HG03159 (cell line): ENCODE results near the gene GALNT14.

ENCODE experiments used
- ATAC-seq: cut with Tn5 transposase; IDR thresholded peaks from one replicate; pipeline ENCODE4 v1.9.1; 2021; ENCODE audit warnings: mild to moderate bottlenecking, moderate library complexity; ENCODE audit not compliant: unreplicated experiment

The GALNT14 gene

DNA sequence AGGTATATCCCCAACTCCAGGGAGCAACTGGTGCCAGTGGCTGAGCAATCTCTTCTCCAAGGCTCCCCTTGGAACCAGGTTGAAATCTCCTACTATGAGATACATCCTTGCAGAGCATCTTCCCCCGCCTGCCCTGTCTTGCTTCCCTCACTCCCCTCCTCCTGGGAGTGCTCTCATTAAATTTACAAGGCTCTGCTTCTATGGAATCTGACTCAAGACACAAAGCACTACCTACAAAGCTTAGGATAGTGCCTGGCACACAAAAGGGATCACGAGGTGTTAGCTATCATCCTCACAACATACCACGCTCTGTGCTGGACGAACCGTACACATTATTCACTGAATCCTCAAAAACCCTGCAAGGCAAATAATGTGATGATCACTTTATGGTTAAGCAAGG is 121.6 kb downstream of the GALNT14 start:
- ATAC-seq: no peak

DNA sequence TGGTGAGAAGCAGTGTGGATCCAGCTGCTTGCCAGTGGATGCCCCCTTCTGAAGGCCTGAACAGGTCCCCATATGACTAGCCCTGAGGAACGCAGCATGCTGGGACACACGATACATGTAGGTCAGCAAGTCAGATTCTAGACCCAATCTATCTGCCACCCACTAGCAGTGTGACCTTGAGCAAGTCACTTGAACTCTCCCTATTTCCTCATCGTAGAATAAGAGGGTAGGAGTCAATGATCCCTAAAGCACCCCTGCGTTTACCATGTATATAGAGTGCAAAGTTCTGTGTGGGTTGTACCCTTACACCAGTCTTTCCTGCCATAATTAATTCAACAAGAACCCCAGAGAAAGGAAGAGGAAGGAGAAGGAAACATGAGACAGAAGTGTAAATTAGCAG is 123.7 kb downstream of the GALNT14 start:
- no peak for ATAC-seq

DNA sequence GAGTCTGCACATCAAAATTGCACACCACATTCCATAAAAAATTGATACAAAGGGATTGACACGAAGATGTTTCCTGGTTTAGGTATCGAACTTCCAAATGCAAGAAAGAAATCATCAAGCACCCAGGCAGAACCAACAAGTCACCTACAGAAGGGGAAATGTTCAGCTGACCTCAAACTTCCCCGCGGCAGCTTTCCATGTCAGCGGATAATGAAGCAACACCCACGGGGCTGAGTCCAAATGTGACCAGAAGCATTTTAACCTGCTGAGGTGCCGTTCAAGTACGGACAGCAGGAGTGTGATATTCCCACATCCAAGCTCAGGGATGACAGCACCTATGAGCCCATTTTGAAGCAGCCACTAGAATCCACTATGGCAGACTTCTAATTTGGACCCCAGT is 124.9 kb downstream of the GALNT14 start:
- ATAC-seq: no peak

DNA sequence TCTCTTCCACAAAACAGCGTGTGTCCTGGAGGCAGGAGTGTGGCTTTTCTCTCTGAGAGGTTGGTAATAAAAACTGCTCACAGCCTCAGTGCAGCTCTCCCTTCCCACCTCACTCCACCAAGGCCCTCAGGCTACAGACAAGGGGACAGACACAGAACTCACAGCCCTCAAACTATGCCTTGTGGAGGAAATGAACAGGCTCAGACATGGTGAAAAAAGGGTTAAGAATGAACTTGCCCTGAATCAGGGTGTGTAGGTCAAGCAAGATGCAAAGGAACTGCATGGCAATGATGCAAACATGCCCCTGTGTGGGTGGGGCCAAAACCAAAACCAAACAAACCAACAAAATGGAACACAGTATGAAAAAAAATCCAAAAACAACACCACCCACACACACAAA is 125.8 kb downstream of the GALNT14 start:
- no peak for ATAC-seq

DNA sequence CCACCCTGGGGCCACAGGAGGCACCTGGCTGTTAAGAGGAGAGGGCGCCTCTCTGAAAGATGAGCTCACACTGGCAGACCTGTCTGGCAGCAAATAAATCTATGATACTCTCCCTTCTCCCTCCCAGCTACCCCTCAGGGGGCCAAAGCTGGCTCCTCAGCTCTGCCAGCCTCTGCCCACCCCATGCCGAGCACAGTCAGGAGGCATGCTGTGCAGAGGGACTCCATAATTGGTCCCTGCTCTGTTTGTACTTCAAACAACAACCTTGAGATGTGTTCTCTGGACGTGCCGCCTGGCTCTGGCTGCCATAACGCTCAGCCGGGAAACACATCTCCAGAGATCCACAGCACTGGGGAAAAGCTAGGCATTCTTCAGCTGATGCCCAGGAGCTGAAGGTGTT is 126.7 kb downstream of the GALNT14 start:
- no peak for ATAC-seq

DNA sequence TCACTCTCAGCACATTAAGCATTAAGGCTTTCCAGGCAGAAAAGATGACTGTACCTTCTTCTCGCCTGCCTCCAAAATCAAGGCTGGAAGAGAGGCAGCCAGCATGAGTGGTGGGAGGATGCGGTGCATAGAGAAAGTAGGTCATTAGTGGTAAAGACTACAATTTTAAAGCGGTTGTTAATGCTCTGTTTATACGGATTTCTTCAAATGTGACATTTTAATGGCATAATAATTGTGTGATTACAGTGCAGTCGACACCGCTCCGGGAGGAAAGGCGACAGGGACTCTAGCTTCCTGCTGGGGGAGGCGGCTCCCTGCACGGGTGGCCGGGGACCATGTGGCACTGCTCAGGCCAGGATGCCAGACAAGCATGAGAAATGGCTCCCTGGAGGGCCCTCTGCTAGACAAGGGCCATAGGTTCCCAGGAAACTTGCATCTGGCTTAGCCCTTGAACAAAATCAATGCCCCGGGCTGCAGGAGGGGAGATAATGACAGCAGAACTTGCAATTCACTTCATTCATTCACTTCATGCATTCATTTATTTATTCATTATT is 129.6 kb downstream of the GALNT14 start:
- ATAC-seq: no peak

DNA sequence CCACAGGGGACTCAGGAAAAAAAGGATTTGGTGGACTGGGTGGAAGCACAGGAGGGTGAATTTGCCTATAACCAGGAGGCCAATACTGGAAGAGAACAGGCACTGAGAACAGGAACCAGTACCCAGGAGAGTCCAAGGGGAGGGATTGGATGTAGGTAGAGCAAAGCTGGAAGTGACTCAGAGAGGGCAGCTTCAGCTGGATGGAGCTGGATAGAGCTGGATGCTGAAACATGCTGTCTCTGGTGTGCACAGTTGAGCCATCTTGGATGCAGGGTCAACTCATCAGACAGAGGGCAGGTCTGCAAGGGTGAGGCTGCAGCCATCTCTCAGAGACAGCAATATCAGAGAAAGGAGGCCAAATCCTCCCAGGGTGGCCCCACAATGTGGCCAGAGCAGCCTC is 134.0 kb downstream of the GALNT14 start:
- ATAC-seq: no peak

DNA sequence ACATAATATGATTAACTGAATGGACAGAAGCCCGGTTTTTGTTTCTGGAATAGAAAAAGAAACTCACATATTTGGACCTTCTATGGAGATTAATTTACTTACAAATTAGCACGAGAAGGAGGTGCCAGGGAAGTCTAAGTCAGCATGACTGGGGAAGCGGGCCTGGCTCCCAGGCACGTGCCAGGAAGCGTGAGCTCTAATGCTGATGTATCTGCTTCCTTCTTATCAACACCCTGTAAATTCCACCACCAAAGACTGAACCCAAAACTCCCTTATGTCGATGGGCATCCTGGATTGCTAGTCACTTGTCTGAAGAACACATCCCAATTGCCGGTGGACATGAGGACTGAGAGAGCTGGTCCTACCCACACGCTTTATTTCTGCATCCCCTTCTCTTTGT is 134.5 kb downstream of the GALNT14 start:
- no peak for ATAC-seq

DNA sequence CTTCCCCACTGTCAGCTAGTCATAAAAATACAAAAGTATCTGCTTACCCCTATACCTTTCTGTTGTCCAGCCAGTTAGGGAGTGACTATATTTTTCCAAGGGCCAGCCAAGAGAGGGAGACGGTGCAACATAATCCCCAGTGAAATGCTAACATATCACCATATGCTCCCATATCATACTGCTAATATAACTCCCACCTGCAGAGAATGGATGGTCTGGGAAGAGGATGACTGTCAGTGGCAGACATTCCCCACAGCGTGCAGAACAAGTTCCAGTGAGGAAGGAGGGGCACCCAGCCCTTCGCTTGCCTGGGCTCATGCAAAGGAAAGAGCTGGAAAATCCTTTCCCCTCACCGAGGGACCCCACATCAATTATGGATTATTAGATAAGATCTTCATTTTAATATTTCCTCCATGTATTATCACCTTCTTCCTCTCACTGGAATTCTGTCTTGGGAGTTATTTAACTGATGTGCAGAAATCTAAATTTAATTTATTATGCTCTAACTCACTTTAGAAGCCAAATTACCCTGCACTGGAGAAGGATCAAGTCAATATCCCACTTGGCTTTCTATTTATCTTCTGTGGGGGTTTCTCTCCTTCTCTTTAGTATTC is 135.6 kb downstream of the GALNT14 start:
- no peak for ATAC-seq

DNA sequence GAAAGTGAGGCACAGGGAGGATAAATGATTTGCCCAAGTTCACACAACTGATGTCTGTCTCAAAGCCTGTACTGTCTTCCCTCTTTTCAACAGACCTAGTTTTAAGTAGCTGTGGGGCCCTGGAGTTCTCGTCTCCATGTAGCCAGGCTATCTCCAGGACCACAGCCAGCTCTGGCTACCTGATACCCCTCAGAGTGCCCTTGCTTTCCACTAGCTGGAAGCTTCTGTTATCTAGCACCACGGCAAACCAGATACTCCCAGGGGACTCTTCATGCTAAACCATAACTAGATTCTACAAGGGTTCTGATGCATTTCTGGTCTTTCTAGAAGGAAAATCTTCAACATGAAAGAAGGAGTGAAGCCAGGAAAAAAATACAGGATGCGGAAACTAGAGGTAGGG is 137.3 kb downstream of the GALNT14 start:
- no peak for ATAC-seq

DNA sequence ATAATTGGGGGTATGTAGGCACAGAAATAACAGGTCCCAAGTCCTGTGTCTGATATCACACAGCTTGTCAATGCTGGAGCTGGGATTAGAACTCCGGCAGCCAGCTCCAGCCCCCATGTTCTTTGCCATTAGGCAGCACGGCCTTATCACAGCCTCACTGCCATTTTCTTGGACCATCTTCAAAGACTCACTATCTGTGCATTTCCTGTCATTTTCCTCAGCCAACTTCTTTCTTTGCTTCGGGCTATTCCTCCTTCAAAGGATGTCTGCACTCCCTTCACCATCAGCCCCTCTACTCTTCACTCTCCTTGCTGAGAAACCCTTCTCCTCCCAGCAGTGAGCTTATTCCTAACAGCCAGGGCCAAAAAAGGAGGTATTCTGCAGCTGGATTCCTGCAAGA is 139.6 kb downstream of the GALNT14 start:
- no peak for ATAC-seq

DNA sequence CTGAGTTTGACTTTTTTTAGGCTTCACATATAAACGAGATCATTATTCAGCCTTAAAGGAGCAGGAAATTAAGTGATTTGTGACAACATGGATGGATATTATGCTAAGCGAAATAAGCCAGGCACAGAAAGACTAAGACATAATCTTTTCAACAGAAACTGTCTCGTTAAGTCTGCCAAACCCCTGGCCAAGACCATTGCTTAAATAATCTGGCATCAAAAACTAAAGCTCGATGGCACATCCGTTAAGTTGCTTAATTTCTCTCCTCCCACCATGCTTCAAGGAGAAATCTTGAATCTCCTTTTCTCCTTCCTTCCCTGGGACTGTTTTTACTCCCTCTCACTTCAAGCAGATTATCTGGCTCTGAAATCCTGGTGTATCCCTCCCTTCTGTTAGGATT is 140.3 kb downstream of the GALNT14 start:
- no peak for ATAC-seq

DNA sequence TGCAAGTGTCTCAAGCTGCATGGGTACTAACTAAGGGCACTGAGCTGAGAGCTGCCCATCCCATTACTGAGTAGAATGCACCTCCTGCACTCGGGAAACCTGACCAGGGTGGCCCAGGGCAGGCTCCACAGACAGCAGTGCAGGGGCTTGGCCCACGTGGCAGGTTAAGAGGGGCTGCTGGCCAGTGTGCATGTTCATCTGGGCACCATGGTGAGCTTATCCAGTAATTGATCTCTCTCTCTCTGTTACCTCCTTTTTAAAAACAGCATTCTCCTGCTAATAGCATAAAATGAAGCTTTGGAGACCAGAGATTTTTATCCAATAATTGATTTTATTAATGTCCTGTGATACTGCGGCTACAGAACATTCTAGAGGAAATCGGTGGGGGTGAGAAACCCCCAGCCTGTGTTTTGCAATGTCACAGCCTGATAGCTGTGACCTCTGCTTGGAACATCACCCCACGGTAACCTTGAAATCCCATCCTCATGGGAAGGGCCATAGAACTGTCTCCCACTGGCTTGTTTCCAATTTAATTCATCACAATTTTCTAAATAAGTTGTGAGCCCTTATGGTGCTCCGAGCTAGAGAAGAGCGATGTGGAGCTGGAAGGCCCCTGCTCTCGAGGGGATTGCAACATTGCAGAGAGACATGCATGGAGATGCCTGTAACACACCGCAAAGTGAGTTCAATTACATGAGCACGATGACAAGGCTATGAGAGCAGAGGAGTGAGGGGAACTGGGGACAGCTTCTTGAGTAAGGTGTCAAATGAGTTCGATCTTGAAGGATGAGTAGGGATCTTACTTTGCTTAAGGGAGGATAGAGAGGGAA is 143.8 kb downstream of the GALNT14 start:
- ATAC-seq: no peak

DNA sequence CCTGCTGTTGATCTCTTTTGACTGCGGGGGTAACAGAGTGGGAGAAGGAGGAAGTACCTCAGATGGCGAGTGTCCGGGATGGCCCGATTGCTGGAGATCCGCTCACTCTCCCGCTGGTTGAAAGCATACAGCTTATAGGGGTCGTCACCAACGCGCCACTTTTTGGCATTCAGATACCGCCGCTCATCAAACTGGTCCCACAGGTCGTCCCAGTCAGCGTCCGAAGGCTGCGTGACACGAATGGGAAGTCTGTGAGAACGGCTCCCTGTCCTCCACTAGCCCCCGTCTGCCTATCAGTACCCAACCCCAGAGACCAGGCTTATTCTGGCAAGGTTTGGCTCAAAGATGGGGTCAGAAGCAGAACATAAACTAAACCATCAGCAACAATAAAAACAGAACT is 145.5 kb downstream of the GALNT14 start:
- ATAC-seq: no peak

DNA sequence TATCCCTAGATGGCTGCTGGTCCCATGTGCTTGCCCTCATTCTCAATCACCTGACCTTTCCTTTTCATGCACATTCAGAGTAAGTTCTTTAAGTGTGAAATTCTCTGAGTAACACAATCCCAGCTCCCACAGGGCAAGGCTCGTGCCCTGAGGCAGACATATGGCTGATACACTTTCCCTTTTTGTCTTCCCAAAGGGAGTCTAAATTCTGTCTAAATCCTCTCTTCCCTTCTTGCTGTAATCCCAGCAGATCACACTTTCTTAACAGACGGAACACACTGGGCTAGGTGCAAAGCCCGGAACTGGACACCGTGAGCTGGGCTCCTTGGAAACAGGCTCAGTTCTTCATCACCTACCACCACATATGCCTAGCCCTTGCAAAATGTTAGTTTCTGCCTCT is 147.6 kb downstream of the GALNT14 start:
- no peak for ATAC-seq

DNA sequence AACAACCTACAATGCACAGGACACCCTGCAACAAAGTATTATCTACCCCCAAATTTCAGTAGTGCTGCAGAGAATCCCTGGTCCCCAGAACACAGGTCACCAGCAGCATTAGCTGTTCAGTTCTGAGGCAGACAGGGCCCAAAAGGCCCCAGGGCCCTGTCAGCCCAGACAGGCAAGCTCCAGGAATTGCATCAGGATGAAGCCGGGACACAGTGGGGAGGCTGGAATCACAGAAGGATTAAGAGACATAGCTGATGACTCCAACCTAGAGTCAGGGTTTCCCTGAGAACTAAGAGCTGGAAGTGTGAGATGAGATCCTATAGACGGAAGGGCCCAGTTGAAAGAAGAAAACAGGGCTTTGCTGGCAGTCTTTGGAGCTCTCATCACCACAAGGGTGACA is 148.1 kb downstream of the GALNT14 start:
- ATAC-seq: no peak

DNA sequence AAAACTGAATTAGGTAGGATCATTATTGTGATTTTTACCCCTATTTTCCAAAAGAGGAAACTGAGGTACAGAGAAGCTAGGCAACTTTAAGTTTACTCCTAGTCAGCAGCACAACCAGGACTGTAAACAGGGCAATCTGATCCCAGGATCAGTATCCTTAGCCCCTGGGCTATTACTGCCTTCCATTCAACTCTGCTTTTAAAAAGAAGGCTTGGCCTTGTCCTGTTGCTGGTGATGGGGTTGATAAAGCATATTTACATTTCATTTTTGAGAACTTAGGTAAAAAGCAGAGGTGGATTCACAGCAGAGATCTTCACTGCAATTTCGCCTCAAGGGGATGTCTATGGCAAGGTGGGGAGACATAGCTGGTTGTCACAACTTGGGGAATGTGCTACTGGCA is 148.5 kb downstream of the GALNT14 start:
- ATAC-seq: no peak

DNA sequence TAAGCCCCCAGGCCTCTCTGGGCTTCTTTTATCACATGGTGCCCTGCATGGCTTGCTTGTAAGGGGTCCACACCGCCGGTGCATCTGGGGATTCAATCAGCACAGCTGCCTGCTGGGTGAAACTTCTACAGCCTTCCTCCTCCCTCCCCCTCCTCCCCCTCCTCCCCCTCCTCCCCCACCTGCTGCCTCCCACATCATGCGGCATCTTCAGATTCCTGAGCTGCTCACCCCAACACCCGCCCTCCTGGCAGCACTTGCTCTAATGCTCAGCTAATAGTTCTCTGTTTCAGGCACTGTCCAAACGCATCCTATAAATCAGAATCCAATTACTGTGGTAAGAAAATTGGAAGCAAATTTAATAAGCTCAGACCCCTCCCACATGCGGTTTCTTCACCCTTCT is 150.7 kb downstream of the GALNT14 start:
- ATAC-seq: no peak

DNA sequence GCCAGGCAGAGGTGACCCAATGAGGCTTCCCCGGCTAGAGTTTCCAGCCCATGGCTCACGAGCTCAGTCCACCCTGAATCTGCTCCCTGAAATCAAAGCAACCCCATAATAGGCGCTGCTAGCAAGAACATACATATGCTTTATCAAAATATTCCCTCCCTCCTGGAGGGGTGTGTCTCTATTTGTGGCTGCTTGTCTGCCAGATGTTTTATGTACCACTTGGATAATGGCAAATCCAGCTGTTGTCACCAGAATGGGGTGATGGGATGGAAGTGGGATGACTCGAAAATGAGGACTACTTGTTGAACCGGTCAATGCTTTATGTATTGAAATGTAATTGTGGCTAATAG is 152.0 kb downstream of the GALNT14 start:
- no peak for ATAC-seq

DNA sequence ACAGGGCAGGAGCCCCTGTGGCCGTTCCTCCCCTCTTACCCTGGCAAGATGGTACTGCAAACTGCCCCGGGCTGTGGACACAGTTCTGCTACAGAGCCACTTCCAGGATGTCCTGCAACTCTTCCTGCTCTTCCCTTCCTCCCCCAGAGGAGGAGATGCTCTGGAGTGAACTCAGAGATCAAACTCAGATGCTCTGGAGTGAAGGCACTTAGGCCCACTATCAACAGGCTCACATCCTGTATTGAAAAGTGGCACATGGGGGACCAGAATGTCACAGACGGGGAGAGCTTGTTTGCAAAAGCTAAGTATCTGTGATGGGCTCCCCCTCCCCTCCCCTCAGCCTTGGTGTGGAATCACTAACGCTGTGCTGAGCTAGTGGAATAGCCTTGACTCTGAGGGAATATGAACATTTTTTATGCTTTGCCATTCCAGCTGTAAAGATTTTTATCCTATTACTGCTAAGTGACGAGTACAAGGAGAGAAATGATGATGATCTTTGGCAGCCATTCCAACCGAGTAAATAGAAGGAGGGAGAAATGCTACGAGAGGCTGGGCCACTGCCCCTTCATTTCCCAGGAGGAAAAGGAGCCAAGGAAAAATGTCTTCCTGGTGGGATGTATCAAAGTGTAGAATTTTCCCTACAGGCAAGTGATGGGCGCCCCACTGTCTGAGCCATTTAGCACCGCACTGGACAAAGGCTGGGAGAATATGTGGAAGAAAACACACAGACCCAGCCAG is 152.6 kb downstream of the GALNT14 start:
- ATAC-seq: no peak

DNA sequence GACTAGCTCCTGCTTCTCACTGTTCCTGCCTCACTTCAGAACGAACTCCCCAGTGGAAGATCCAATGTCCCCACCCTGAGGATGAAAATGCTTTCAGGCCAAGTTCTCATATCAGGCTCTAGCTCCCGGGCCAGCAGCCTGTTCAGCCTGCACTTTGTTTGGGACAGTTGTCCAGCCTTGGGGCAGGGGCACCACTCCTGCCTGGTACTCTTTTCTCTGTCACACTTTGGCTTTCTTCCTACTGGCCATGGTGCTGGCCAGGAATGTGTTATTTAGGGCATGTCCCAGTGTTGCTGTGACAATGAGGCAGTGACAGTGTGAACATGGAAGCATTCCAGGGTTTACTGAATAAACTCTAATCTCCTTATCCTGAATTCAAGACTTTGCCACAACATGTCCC is 154.1 kb downstream of the GALNT14 start:
- no peak for ATAC-seq

DNA sequence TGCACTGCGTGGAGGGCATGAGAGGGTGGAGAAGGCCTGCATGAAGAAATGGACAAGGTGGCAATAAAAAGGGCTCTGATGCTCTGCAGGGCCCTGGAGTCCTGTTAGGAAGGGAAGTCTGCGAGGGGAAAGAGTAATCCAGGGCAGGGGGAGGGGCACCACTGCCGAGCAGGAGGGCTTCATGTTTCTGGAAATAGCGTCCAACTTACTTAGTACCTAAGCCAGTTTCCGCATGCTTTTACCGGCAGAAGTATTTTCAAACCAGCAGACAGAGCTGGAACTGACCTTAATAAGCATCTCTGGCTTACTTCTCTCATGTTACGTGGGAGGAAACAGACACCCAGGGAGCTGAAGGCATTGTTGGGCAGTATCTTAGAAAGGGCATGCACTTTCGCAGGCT is 156.7 kb downstream of the GALNT14 start:
- no peak for ATAC-seq
